DMS153 treated with DMSO at 0.1 percent for 48 hours (cell line): Measurements from ENCODE around the gene TENM4.

Experiments used
- DNase-seq: peaks from one replicate; lab custom pipeline; 2025; ENCODE audit not compliant: unreplicated experiment; lab: John Stamatoyannopoulos, UW

TENM4 gene

DNA sequence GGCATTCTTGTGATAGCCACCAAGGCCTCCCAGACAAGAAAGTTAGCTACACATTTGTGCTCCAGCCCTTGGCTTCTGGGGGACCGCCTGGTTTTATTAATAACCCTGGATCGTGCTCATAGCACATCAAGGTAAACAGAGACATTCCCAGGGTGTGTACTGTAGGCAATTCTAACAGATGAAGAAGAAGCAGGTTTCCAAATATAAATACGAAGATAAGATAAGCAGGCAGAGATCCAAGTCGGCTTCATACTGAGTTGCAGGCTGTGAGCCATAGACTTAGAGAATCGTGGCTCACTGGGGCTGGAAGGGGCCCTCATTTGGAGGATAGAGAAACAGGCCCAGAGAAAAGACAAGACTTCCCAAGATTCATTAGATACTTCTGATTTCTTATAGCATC, 131.4 kb downstream of the TENM4 start:
- DNase-seq: no peak

DNA sequence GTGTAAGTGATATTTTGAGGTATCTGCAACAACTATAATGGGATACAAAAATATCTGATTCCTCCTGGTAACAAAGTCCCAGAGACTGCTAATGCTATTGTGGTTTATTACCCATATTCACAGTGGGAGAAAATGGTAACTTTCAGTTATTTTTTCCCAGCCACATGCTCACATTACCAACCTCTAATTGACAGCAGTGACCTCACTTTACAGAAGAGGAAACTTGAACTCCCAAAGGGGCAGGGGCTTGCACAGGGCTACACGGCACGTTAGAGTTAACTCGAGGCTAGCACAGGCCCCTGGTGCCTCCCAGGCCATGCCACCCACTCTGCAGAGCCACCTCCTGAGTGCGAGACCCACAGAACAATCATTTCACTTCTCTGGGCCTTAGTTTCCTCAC, 132.4 kb downstream of the TENM4 start:
- no peak for DNase-seq

DNA sequence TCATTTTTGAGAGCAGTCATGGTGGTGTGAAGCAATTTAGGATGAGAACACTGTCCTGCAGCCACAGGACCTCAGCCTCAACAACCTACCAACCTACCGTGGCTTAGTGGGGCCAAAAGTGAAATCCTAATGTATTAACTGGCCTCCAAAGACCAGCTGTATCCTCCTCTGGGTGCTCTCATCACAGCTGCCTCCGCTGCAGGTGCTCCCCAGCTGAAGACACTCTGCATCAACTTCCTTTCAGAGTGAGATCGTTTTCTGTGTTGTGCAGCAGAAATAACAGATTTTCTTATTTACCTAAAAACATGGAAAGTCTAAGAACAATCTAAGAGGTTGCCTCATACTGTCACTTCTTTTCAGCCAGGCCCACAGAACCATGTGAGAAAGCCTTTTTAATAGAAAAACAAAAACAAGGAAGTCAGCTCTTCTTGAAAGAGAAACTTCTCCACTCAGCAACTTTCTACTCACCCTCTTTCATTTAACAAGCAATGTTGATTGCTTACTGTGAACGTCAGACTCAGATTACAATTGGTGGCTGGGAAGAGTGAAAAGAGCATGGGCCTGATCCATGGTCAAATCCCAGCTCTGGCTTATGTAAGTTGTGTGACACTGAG, 136.1 kb downstream of the TENM4 start:
- no peak for DNase-seq

DNA sequence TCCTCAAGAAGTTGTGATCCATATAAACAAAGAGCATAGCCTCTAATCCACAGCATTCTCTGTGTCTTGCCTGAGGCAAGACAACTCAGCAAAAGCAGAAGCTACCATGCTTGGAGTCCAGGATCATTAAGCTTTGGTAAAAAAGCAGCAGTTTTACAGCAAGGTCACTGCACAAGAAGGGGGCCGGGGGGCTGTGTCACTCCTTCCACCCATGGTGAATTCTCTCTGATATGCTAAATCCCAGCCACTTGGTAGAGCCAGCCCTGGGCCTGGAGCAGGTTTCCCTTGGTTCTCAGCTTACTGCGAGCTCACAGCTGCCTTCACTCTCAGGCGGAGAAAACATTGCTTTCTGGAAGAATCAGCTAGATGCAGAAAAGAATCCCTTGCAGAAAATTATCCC, 144.7 kb downstream of the TENM4 start:
- no peak for DNase-seq

DNA sequence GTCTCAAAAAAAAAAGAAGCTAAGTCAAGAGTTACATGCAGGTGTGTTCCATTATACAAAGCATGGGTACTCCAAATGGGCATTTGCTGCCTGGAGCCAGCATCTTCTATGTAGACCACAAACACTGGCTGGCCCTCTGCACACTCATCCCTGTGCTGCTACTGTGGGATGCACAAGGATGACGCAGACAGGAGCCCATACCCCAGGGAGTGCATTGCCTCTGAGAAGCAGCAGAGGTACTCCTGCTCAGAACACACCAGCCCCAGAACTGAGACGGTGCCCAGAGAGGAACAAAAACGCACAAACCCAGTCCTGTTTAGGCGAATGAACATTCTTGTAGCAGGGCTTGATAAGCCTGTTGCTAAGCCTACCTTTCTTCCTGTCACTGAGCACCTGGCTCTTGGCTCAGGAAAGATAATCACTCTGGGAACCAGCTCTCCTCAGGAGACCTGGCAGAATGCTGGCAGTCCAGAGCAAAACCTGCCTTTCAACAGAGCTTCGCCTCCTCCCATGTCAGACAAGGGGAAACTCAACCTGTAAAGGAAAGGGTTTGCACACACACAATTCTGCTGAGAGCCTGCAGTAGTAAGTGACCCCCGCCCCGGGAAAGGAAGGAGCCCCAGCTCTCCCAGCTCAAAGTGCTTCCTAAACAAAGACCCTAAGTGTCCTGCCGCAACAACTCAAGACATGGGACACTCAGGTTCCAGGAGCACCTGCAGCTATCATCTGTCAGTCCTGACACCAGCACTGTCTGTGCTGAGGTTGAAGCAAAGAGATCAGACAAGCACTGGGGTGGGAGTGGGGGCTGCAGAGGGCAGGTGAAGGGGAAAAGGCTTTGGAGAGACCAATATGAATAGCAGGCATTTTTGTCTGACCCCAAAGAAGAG, 145.7 kb downstream of the TENM4 start:
- no peak for DNase-seq

DNA sequence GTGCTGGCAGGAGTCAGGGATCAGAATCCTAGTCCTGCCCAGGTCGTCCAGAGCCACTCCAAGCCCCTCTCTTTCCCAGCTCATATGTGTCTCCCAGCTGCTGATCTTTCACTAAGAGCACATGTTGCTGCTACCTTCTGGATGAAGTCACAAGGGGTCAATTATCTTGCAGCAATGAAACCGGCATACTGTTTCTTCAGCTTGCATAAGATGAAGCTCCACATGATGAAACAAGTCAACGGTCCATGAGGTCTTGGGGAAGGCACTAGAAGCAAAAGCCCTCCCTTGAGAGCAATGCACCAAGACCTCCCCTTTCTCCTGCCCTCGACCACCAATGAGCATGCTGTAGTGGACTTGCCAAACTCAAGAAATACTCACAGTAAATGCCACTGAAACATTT, 148.9 kb downstream of the TENM4 start:
- DNase-seq: no peak

DNA sequence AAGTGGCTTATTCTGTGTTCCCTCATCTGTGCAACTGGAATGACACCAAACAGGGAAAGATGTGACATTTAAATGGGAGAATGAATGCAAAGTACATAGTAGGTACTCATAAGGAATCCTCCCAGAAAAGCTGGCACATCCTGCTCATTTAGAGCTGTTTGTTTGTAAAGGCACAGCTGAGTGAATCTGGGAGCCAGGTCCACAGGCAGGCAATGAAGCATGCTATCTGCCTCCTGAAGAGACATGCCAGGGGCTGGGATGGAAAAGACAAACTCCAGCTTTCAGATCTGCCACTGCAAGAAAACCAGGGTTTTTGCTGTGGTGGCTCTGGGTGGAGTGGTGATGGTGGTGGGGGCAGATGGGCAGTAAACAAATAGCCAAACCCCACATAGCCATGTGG, 150.1 kb downstream of the TENM4 start:
- no peak for DNase-seq

DNA sequence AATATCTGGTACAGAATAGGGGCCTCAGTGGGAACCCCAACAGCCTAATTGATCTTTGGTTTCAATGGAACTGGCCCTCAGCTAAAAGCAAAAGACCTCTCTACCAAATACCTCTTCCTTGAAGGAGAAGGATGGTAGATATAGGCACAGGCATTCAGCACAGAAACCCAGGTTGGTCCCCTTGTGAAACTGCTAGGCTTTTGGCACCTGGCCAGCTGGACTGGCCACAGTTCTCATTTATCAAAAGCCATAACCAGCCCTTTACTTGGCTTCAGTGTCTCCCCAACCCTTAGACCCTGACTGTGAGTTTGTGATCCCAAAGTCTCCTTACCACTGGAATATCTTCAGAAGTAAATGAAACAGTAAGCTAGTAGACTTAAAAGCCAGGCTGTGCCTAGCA, 152.9 kb downstream of the TENM4 start:
- no peak for DNase-seq

DNA sequence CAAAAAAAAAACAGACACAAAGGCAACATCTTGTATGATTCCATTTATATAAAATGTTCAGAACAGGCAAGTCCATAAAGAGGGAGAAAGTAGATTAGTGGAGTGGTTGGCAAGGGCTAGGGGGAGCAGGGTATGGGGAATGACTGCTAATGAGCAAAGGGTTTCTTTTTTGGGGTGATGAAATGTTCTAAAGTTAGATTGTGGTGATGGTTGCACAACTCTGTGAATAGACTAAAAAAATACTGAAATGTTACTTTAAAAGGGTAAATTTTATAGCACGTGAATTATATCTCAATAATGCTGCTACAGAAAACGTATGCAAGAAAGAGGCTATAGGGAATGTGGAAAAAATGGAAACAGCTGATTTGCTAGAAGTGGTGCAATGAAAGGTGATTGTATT, 155.1 kb downstream of the TENM4 start:
- no peak for DNase-seq

DNA sequence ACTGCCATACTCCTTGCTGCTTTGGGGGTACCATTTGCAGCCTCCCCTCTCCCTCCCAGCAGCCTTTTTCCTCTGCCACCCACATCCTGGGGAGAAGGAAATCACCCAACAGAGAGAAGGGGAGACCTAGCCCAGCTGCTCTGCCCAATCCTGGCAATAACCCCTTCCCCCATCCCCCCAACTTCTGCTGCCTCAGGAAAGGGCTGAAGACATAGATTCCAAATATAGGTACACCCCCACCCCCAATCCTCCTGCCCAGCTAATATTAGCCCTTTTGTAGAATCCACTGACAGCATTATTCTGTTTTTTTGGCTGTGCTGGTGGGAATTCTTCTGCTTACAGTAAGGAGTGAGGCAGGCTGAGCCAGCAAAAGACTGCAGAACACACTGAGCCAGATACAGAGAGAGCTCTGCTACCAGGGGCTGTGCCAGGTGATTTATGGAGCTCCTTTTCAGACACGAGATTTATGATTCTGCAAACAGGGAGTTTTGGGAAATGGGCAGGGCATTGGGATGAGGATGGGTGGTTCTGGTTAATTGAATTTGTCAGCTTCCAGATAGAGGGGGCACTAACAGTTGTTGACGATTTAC, 164.0 kb downstream of the TENM4 start:
- no peak for DNase-seq

DNA sequence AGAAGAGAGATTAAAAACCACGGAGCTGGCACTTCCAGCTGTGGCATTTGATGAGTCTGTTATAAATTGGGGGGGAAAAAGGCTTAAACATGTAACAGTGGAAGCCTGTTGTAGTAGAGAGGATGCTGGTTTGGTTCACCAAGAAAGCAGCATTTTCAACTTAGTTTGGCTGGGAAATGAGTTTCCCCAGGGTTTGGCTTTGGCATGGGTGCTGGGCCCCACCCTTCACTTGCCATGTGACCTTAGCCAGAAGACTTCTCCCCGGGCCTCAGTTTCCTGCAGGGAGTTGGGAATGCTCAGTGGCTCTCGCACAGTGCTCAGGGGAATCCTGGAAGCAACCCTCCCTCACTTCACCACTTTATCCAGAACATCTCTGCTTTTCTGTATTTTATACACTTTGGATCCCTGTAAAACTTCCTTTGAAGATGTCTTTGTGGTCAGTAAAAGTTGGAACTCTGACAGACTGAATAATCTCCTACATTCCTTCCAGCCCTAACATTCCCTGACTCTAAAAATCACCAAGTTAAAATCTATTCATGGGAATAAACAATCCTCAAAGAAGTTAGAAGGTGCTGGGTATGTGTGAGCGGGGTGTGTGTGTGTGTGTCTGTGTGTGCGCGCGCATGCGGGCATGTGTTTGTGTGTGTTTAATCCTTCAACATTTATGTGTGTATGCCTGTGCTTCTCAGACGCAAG, 166.0 kb downstream of the TENM4 start:
- DNase-seq: no peak

DNA sequence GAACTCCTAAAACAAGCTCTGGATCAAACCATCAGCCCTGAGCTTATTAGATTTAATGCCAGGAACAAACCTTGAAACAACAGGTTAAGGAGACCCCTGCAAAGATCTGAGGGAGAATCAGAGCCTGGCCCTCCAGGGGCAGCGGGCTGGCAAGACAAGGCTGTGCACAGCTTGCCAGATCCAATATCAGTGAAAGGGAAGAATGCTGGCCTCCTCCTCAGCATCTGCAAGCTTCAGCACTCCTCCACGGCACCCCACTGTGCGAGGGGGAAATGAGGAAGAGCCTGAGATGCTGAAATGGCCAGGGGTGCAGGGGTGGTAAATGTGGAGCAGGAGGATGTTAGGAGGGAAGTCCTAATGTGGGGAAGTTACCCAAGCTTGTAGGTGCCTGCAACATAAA, 167.0 kb downstream of the TENM4 start:
- no peak for DNase-seq

DNA sequence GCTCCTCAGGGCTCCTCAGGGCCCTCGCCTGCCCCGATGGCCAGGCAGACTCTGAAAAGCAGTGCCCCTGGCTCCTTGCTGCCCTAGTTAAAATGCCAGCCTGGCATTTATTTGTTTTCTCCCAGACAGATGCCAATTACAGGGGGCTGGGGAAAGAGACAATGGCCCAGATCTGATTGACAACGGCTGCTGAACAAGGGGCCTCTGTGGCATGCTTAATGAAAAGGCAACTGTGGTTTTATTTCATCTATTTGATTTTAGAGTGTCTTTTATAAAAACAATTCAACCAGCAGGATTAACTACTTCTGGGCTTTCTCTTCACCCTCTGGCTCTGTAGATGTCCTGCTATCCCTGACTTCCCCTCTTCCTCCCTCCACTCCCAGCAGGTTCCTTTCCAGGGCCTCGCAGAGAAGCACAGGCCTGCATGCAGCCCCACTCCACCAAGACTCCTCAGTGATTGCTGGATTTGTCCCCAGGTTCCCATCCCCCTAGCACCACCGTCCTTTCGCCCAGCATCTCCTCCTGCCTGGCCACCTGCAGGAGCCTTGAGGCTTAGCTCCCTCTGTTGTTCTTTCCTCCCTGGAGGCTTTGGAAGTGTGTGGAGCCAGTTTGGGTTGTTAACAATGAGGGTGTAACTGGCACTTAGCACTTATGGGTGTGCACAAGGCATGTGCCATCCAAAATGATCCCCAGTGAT, 171.1 kb downstream of the TENM4 start:
- DNase-seq: no peak

DNA sequence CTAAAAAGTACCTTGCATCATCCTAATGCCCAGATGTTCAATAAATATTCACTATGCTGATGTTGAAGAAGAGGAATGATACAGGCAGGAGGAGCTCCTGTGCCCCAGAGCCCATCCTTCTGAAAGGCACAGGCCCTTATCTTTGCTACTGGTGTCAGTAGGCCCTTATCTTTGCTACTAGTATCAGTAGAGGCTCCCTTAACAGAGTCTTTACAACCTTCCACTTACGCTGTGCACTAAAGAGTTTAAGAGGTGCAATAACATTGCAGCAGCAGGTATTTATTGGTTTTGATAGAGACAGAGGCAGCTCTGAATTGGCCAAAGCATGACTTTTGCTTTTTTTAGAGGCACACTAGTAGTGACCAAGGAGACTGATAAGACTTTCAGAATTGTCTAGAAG, 174.4 kb downstream of the TENM4 start:
- DNase-seq: no peak

DNA sequence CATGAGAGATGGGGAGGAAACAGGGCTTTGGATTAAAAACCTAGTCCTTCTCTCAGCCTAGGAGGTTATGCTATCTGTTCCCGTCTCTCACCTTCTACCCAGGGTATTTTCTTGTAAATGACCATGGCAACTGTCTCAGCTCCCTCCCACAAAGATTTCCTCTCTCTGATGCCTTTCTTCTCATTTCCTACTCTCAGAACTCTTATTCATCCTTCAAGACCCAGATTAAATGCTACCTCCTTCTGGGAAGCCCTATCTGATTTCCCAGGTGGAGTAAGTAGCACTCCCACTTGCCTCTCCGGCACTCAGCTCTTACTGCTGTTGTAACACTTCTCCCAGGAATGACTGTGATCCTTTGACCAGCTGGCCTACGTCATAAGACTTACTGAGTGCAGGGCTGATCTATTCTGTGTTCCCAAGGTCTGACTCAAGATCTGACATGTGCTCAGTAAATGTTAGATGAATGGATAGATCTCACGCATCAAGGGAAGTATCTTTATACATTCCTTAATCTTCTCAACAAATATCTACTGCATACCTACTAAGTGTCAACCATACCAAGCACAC, 175.0 kb downstream of the TENM4 start:
- no peak for DNase-seq

DNA sequence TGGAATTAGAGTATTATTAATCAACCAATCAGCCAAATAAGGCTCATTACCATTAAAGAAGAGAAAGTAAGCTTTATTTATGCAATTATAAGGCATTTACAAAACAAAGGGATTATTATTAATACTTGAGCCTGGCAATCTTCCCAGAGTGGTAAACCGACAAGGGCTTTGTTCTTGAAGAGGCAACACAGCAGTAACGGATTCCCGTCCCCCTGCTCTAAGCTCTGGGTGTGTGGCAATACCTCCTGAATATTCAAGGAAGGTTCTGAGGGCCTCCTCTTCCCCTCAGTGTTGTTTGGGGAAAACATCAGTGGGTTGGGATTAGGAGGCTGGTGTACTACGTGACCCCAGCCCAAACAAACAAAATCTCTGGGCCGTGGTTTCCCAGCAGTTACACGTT, 176.5 kb downstream of the TENM4 start:
- no peak for DNase-seq

DNA sequence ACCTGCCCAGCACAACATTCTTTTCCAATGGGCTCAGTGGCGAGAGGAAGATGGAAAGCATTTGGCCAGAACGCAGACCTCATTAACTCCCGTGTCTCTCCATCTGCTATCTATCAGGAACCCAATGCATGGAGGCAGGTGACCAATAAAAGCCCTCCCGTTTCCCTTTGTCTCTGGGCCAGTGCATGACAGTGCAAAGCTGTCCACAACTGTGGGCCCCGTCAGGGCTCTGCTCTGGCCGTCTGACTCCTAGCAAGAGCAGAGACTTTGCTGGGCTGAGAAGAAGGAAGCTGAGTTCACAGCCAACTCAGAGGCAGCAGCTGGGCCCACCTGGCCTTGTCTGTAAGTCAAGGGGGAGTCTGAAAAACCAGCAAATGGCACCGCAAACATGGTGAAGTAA, 177.8 kb downstream of the TENM4 start:
- no peak for DNase-seq

DNA sequence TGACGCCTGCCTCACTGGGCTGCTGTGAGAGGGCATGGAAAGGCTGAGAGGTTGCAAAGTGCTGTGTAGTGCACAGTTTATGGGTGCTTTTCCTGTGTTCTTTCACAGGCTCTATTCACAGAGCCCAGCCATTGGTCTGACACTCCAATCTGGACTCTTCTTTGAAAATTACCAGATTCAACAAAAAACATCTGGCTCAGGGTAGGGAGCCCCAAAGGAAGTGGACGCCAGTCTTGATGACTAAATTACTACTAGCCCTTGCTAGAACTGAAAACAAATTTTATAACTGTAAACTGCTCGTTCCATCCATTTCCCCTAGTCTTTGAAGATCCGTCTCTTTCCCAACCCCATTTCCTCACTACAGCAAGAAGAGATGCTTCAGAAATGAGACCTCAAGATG, 178.6 kb downstream of the TENM4 start:
- no peak for DNase-seq

DNA sequence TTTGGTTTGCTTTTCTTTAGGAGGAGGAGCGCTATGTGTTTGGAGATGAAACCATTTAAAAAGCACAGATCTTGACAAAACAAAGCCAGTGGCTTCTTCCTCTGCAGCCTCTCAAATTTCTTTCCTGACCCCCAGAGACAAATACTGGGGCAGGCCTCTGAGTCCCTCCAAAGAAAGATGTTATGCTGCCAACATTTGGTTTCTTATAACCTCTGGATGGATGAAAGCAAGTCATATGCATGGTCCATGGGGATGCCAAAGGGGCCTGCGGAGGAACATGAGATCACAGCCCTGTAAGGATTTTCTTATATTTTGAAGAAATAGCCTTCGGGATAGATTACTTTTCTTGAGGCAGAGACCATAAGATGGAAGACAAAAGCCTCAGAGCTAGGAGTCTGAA, 179.1 kb downstream of the TENM4 start:
- DNase-seq: no peak

DNA sequence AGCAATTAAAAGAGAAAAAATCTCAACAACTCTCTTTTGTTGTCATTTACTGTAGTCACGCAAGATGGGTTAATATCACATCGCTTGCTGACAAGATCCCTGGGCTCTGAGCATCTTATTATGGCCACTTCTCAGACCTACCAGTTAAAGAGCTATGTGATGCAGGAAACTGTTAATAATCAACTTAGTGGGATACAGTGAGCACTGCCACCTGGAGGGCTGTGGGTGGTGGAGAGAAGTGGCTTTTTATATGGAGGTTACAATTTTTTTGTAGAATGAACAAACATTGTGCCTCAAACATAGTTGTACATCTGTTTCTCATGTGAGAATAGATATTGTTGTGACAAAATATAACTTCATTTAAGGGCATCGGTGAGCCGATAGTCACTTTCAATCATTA, 181.0 kb downstream of the TENM4 start:
- DNase-seq: no peak

DNA sequence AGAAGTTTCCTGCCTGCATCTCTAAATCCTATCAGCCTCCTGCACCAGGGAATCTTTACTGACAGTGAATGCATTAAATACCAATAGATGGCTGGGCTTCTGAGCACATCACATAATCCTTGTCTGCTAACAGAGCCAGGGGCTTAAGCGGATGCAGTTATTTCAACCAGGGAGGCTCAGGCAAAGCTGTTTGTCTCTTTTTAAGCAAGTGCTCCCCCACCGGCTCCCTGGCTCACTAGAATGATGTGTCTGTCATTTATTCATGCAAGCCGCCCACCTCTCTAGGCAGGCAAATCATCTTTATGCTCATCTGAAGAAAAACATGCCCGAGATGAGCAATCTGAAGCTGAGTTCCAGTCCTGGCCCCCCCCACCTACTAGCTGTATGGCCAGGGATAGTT, 182.3 kb downstream of the TENM4 start:
- DNase-seq: no peak
